ENCODE measurements around the gene ZNF516. TPM values are rescaled to one million over a fixed set of nuclear protein-coding genes. Genes with fewer than 3 reads are reported as not detected.

The ZNF516 gene
- total and polyA plus RNA-seq, 8 donors = 5.4 to 21.3 (median 12.7) TPM

GRCh38 chr18:76426737-76427305 lies 68.2 kb downstream of the ZNF516 start:
- peak in 3 of 4 donors; percentile 29 to 58 (median 42) for ATAC-seq
- Histone ChIP-seq H3K4me1 (no peaks in the 10 kb centered on the region), H3K27ac (no peak overlapping the region), H3K9me3 (no peaks in the 10 kb centered on the region), H3K27me3 (no peaks in the 10 kb centered on the region), H3K36me3 (no peaks in the 10 kb centered on the region), H3K4me3 (no peak overlapping the region)
- peak in 1 of 6 donors; percentile 30 for DNase-seq
- peak in 2 of 4 donors; percentile 14 to 15 for TF ChIP-seq CTCF (IDR thresholded peaks at IDR 0.05)
- FAIRE-seq = no peak
- intact Hi-C loops (cut with DNase I) = no loop called here
- WGBS, 2 donors = 81 to 82% methylated on average over 7 to 8 of the region's 8 CpGs

GRCh38 chr18:76425146-76426131 lies 69.6 kb downstream of the ZNF516 start:
- 83 to 85% methylated on average over 22 of the region's 22 CpGs for WGBS, 2 donors
- Histone ChIP-seq H3K9me3 (no peaks in the 10 kb centered on the region), H3K4me3 (no peak overlapping the region), H3K36me3 (no peaks in the 10 kb centered on the region), H3K4me1 (no peaks in the 10 kb centered on the region), H3K27ac (no peak overlapping the region), H3K27me3 (no peaks in the 10 kb centered on the region)
- DNase-seq (no peak), FAIRE-seq (no peak), ATAC-seq (no peak)
- TF ChIP-seq CTCF (IDR thresholded peaks at IDR 0.05) = no peak
- intact Hi-C loops (cut with DNase I) = no loop called here

GRCh38 chr18:76422838-76423237 lies 72.2 kb downstream of the ZNF516 start:
- no peak for DNase-seq
- Histone ChIP-seq H3K4me3 (no peak overlapping the region), H3K36me3 (no peaks in the 10 kb centered on the region), H3K27ac (no peak overlapping the region), H3K27me3 (no peaks in the 10 kb centered on the region), H3K9me3 (no peaks in the 10 kb centered on the region), H3K4me1 (no peaks in the 10 kb centered on the region)
- whole genome bisulfite sequencing, 2 donors = 91 to 92% methylated on average over 7 of the region's 7 CpGs
- TF ChIP-seq CTCF (IDR thresholded peaks at IDR 0.05) = no peak
- FAIRE-seq = no peak
- ATAC-seq = no peak
- intact Hi-C loops (cut with DNase I) = no loop called here

- ATAC-seq (no peak), FAIRE-seq (no peak), DNase-seq (peak in 1 of 6 donors; percentile 30)
- Histone ChIP-seq H3K4me3 (no peak overlapping the region), H3K9me3 (no peaks in the 10 kb centered on the region), H3K36me3 (no peaks in the 10 kb centered on the region), H3K4me1 (no peaks in the 10 kb centered on the region), H3K27me3 (no peaks in the 10 kb centered on the region), H3K27ac (no peak overlapping the region)
- 90 to 92% methylated on average over 11 of the region's 11 CpGs for WGBS, 2 donors
- intact Hi-C loops (cut with DNase I) = no loop called here
- no peak for TF ChIP-seq CTCF (IDR thresholded peaks at IDR 0.05)
These were observed 72.9 kb downstream of the ZNF516 start for GRCh38 chr18:76422121-76422520.
